Right lobe of liver (tissue), 6 donors: ENCODE data around the gene WFIKKN1. TPM values are rescaled to one million over a fixed set of nuclear protein-coding genes. Genes with fewer than 3 reads are reported as not detected.

Experiments
- ATAC-seq, 4 donors: fragments of 200-7000 bp; cut with Tn5 transposase; one replicate each; pipeline ENCODE4 v1.9.1; 2020; ENCODE audit warnings: mild to moderate bottlenecking in 4 of 4, moderate library complexity in 4 of 4
- DNase-seq, 3 donors: peaks; one replicate each; pipeline ENCODE4 v3.0.0-alpha.2; 2020
- H3K27ac ChIP-seq, 3 donors: fragments of 200-600 bp; one replicate each; pipeline ENCODE4 v1.8.0; 2022
- H3K27me3 ChIP-seq, 2 donors: fragments of 200-600 bp; one replicate each; pipeline ENCODE4 v1.8.0; 2022
- H3K36me3 ChIP-seq, 4 donors: fragments of 200-600 bp; sonication (generic) in 1 of 4; one replicate each; pipeline versions ENCODE4 v1.5.1 to v1.8.0; 2017 to 2022; ENCODE audit warnings: control low read depth in 1 of 4
- H3K4me1 ChIP-seq, 4 donors: fragments of 200-600 bp; sonication (generic) in 1 of 4; one replicate each; pipeline versions ENCODE4 v1.5.1 to v1.8.0; 2017 to 2022; ENCODE audit warnings: control low read depth in 1 of 4
- H3K4me3 ChIP-seq, 3 donors: fragments of 200-600 bp; one replicate each; pipeline ENCODE4 v1.8.0; 2022
- H3K9me3 ChIP-seq, 4 donors: fragments of 200-600 bp; sonication (generic) in 1 of 4; one replicate each; pipeline versions ENCODE4 v1.5.1 to v1.8.0; 2017 to 2022; ENCODE audit warnings: control low read depth in 1 of 4
- POLR2A ChIP-seq: fragments of 450-650 bp; IDR thresholded peaks from one replicate; pipeline ENCODE4 v1.6.1; 2017; ENCODE audit warnings: antibody characterized with exemption, mild to moderate bottlenecking
- WGBS: methylation state at CpG from one replicate; pipeline ENCODE4 v1.1.6; 2018; ENCODE audit warnings: low coverage, low lambda C conversion rate; ENCODE audit not compliant: insufficient coverage; ENCODE audit errors: missing lambda C conversion rate; 5-methylcytosine and 5-hydroxymethylcytosine counted together
- intact Hi-C, 2 donors: fragments of 100-400 bp; cut with DNase I; formaldehyde crosslinking; loops; one replicate each; pipeline versions ENCODE4 v1.11.2 to v1.14.1; 2022
- total RNA-seq, 6 experiments: library from RNA; depleted of rRNA in 2 of 6; stranded (reverse); fragments of >200 nt in 2 of 6; fragmentation: NEBNext Ultra II Directional in 3 of 6; extraction: Animal tissue kit (Norgen Biotek cat#: 25700) in 3 of 6; gene quantifications; one replicate each; pipeline versions ENCODE4 v1.1.0 to v1.2.4, GENCODE V29; 2016 to 2023
- TF ChIP-seq, protein P1 (sequence below), 4 donors: fragments of 200-600 bp in 3 of 4; fragments of 450-650 bp in 1 of 4; IDR thresholded peaks; one replicate each; pipeline versions ENCODE4 v1.5.1 to v1.8.0; 2016 to 2022; ENCODE audit warnings: antibody characterized with exemption in 4 of 4, mild to moderate bottlenecking in 2 of 4
- donor health status: DM: no; HTN: yes; CAD: no.
- donor health status: DM: no; HTN: no; CAD: no.
- donor health status: DM: no; HTN: no; CAD: no.
- donor health status: DM: no; HTN: yes; CAD: no.
- donor health status: DM: no; HTN: yes; CAD: no.

WFIKKN1 gene
- total RNA-seq, 6 experiments from 2014 or later = 0.43 to 0.70 (median 0.56) TPM

DNA sequence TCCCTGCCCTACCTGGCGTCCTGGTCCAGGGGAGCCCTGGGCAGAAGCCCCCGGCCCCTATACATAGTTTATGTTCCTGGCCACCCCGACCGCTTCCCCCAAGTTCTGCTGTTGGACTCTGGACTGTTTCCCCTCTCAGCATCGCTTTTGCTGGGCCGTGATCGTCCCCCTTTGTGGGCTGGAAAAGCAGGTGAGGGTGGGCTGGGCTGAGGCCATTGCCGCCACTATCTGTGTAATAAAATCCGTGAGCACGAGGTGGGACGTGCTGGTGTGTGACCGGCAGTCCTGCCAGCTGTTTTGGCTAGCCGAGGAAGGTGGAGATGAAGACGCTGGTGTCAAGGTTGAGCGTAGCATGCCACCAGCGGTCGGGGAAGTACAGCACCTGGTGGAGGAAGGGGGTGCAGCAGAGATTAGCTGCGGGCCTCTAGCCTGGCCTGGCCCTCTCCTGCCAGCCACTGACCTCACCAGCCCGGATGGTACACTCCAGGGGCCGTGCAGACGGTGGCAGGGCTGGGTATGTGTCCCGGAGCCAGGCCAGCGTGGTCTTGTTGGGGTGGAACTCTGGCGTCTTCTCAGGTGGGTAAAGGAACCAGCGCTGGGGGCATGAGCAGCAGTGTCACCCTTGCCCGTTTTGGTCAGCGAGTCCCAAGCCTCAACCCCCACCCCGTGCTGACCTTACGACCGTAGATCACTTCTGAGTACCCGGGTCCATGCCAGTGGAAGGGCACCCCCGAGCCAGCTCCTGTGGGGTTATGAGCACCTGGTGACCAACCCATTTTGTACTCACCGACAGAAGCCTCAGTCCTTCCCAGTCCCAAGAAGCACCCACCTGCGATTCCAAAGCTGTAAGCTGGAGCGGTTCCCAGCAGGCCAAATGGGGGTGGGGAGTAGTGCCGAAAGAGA, 52.0 kb downstream of the WFIKKN1 start:
- Histone ChIP-seq H3K4me1 (peaks cover 0 to 41% (median 13%) of the 10 kb centered on the region in 4 donors), H3K9me3 (no peaks in the 10 kb centered on the region), H3K27ac (no peak overlapping the region), H3K4me3 (peak overlapping the region in 1 of 3 donors; percentile 84), H3K27me3 (no peaks in the 10 kb centered on the region), H3K36me3 (peaks cover 0 to 21% (median 7%) of the 10 kb centered on the region in 4 donors)
- TF ChIP-seq, protein P1, sequence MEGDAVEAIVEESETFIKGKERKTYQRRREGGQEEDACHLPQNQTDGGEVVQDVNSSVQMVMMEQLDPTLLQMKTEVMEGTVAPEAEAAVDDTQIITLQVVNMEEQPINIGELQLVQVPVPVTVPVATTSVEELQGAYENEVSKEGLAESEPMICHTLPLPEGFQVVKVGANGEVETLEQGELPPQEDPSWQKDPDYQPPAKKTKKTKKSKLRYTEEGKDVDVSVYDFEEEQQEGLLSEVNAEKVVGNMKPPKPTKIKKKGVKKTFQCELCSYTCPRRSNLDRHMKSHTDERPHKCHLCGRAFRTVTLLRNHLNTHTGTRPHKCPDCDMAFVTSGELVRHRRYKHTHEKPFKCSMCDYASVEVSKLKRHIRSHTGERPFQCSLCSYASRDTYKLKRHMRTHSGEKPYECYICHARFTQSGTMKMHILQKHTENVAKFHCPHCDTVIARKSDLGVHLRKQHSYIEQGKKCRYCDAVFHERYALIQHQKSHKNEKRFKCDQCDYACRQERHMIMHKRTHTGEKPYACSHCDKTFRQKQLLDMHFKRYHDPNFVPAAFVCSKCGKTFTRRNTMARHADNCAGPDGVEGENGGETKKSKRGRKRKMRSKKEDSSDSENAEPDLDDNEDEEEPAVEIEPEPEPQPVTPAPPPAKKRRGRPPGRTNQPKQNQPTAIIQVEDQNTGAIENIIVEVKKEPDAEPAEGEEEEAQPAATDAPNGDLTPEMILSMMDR (IDR thresholded peaks at IDR 0.05) = no peak
- TF ChIP-seq POLR2A = no peak
- ATAC-seq = no peak
- DNase-seq = peak in 1 of 3 donors; percentile 56
- WGBS = 59% methylated on average over 13 of the region's 36 CpGs
- intact Hi-C loops = no loop called here

DNA sequence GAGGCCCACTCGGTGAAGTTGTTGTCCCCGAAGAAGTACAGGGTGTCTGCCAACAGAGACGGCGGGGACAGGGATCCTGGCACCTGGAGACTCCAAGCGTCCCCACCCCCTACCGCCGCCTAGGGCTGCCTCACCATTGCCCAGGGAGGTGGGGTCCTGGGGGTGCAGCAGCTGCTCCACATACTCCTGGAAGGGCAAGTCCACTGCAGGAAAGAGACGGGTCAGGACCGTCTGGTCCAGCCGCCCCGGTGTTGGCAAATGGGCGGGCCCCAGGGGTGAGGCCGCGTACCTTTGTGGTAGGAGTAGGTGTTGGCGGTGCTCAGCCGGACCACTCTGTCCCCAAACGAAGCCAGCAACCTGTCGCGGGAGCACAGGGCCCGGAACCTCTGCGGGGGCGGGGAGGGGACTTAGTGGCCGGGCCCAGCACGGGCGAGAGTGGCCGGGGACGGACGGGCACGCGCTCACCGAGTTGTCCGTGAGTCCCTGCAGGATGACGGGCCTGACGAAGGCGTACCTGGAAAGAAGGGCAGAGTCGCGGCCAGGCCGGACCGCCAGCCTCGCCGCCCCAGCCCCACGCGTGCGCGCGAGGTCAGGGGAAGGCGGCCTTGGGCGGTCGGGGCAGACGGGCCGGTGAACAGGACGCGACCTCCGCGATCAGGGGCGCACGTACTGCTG, 52.7 kb downstream of the WFIKKN1 start:
- peak overlapping the region in 2 of 3 donors; percentile 32 to 36 for H3K27ac ChIP-seq
- WGBS = 41% methylated on average over 5 of the region's 57 CpGs
- ATAC-seq = no peak
- H3K4me1 ChIP-seq = peaks cover 0 to 40% (median 14%) of the 10 kb centered on the region in 4 donors
- TF ChIP-seq, protein P1 (IDR thresholded peaks at IDR 0.05) = no peak
- TF ChIP-seq POLR2A = no peak
- H3K4me3 ChIP-seq = peak overlapping the region; percentile 47 to 84 (median 68)
- H3K36me3 ChIP-seq = peaks cover 0 to 21% (median 7%) of the 10 kb centered on the region in 4 donors
- intact Hi-C loops = no loop called here
- no peaks in the 10 kb centered on the region for H3K27me3 ChIP-seq
- no peaks in the 10 kb centered on the region for H3K9me3 ChIP-seq
- DNase-seq = peak in 1 of 3 donors; percentile 60

Other genes starting within 250 kb of the WFIKKN1 start
- 10 to 100 TPM; 24.3 to 44.6 (median 28.0) TPM for gene PGAP6, start 249.0 kb upstream of the WFIKKN1 start, total RNA-seq
- gene NME4, start 233.8 kb upstream of the WFIKKN1 start, total RNA-seq = 10 to 100 TPM; 50.3 to 83.6 (median 61.0) TPM
- 100 to 1,000 TPM in 3 of 6 experiments, 10 to 100 TPM in 3; 73.6 to 169 (median 97.0) TPM for gene DECR2, start 229.1 kb upstream of the WFIKKN1 start, total RNA-seq
- 10 to 100 TPM; 19.5 to 38.3 (median 25.5) TPM for gene RAB11FIP3, start 205.3 kb upstream of the WFIKKN1 start, total RNA-seq
- gene CAPN15, start 103.3 kb upstream of the WFIKKN1 start, total RNA-seq = 10 to 100 TPM; 17.3 to 34.3 (median 23.3) TPM
- gene PRR35, start 70.6 kb upstream of the WFIKKN1 start, total RNA-seq = not detected
- gene NHLRC4, start 64.0 kb upstream of the WFIKKN1 start, total RNA-seq = under 1 TPM in 5 of 6 experiments, not detected in 1; 0.12 to 0.33 (median 0.28) TPM
- 10 to 100 TPM; 19.5 to 32.0 (median 27.8) TPM for gene PIGQ, start 61.0 kb upstream of the WFIKKN1 start, total RNA-seq
- 10 to 100 TPM in 5 of 6 experiments, 1 to 10 TPM in 1; 10.0 to 14.1 (median 12.0) TPM for gene RAB40C, start 40.9 kb upstream of the WFIKKN1 start, total RNA-seq
- 100 to 1,000 TPM in 1 of 6 experiments, 10 to 100 TPM in 5; 22.7 to 126 (median 32.6) TPM for gene METTL26, start 5.3 kb downstream of the WFIKKN1 start, total RNA-seq
- gene MCRIP2, start 10.8 kb downstream of the WFIKKN1 start, total RNA-seq = 100 to 1,000 TPM in 2 of 6 experiments, 10 to 100 TPM in 4; 48.8 to 130 (median 76.7) TPM
- gene WDR90, start 18.4 kb downstream of the WFIKKN1 start, total RNA-seq = 10 to 100 TPM in 4 of 6 experiments, 1 to 10 TPM in 2; 7.2 to 18.1 (median 11.8) TPM
- 10 to 100 TPM; 28.5 to 44.8 (median 40.3) TPM for gene RHOT2, start 37.1 kb downstream of the WFIKKN1 start, total RNA-seq
- gene RHBDL1, start 44.7 kb downstream of the WFIKKN1 start, total RNA-seq = 1 to 10 TPM in 1 of 6 experiments, under 1 TPM in 5; 0.37 to 1.1 (median 0.60) TPM
- 10 to 100 TPM; 37.3 to 69.6 (median 54.3) TPM for gene STUB1, start 49.4 kb downstream of the WFIKKN1 start, total RNA-seq
- 10 to 100 TPM; 26.9 to 68.1 (median 36.9) TPM for gene JMJD8, start 53.3 kb downstream of the WFIKKN1 start, total RNA-seq
- 10 to 100 TPM in 1 of 6 experiments, 1 to 10 TPM in 5; 5.5 to 11.7 (median 9.7) TPM for gene WDR24, start 59.4 kb downstream of the WFIKKN1 start, total RNA-seq
- gene FBXL16, start 74.8 kb downstream of the WFIKKN1 start, total RNA-seq = 1 to 10 TPM in 2 of 6 experiments, under 1 TPM in 1, not detected in 3; 0.05 to 2.3 (median 1.7) TPM
- 10 to 100 TPM; 14.0 to 43.7 (median 26.2) TPM for gene METRN, start 84.1 kb downstream of the WFIKKN1 start, total RNA-seq
- gene ANTKMT, start 90.2 kb downstream of the WFIKKN1 start, total RNA-seq = 10 to 100 TPM; 19.7 to 56.0 (median 28.2) TPM
- under 1 TPM in 1 of 6 experiments, not detected in 5; 0.31 TPM for gene CCDC78, start 95.5 kb downstream of the WFIKKN1 start, total RNA-seq
- 1 to 10 TPM in 4 of 6 experiments, under 1 TPM in 2; 0.83 to 2.5 (median 1.3) TPM for gene HAGHL, start 96.1 kb downstream of the WFIKKN1 start, total RNA-seq
- 10 to 100 TPM; 11.9 to 26.1 (median 17.3) TPM for gene CIAO3, start 110.0 kb downstream of the WFIKKN1 start, total RNA-seq
- gene MSLN, start 129.7 kb downstream of the WFIKKN1 start, total RNA-seq = under 1 TPM in 1 of 6 experiments, not detected in 5; 0.25 TPM
- gene RPUSD1, start 157.4 kb downstream of the WFIKKN1 start, total RNA-seq = 10 to 100 TPM in 2 of 6 experiments, 1 to 10 TPM in 4; 5.1 to 16.2 (median 6.6) TPM
- 1 to 10 TPM; 2.9 to 7.8 (median 4.6) TPM for gene CHTF18, start 157.6 kb downstream of the WFIKKN1 start, total RNA-seq
- not detected for gene GNG13, start 169.7 kb downstream of the WFIKKN1 start, total RNA-seq